WERI-Rb-1 (cell line): ENCODE measurements around the gene KIRREL3.

Experiments used
- DNase-seq: peaks from one replicate; pipeline ENCODE4 v3.0.0-alpha.2; 2020
- H3K27ac ChIP-seq: fragments of 250-450 bp; sonication (Bioruptor Pico); 2 replicates; pipeline ENCODE4 v1.5.1; 2020; ENCODE audit warnings: mild to moderate bottlenecking, moderate library complexity
- H3K27me3 ChIP-seq: fragments of 250-450 bp; sonication (Bioruptor Pico); 2 replicates; pipeline ENCODE4 v1.5.1; 2021; ENCODE audit warnings: mild to moderate bottlenecking, low read depth, moderate library complexity; ENCODE audit not compliant: insufficient read depth, severe bottlenecking
- H3K36me3 ChIP-seq: fragments of 250-450 bp; sonication (Bioruptor Pico); 2 replicates; pipeline ENCODE4 v1.5.1; 2020; ENCODE audit warnings: mild to moderate bottlenecking, moderate library complexity
- H3K4me3 ChIP-seq: 2 replicates; pipeline ENCODE4 v1.5.1; 2011; ENCODE audit warnings: low read depth, mild to moderate bottlenecking, control low read depth, low read length
- H3K9me3 ChIP-seq: fragments of 250-450 bp; sonication (Bioruptor Pico); 2 replicates; pipeline ENCODE4 v1.5.1; 2021; ENCODE audit warnings: mild to moderate bottlenecking, moderate library complexity; ENCODE audit not compliant: severe bottlenecking
- CTCF ChIP-seq: IDR thresholded peaks from 2 replicates; pipeline ENCODE4 v1.5.1; 2011; ENCODE audit warnings: low read depth, mild to moderate bottlenecking, control low read depth, inconsistent platforms, low read length

The KIRREL3 gene

GRCh38 chr11:126561327-126561893 is 439.2 kb downstream of the KIRREL3 start:
- no peaks in the 10 kb centered on the region for H3K27me3 ChIP-seq
- H3K36me3 ChIP-seq = no peaks in the 10 kb centered on the region
- TF ChIP-seq CTCF = no peak
- H3K27ac ChIP-seq = peak overlapping the region; percentile 60
- no peaks in the 10 kb centered on the region for H3K9me3 ChIP-seq
- H3K4me3 ChIP-seq = no peak overlapping the region
- no peak for DNase-seq

- H3K27ac ChIP-seq = no peak overlapping the region; the same call in 1 of the 2 replicates
- H3K4me3 ChIP-seq = no peak overlapping the region
- no peaks in the 10 kb centered on the region for H3K36me3 ChIP-seq
- TF ChIP-seq CTCF = no peak
- H3K27me3 ChIP-seq = no peaks in the 10 kb centered on the region
- no peaks in the 10 kb centered on the region for H3K9me3 ChIP-seq
- DNase-seq = no peak
Measured at GRCh38 chr11:126560221-126560620, 440.3 kb downstream of the KIRREL3 start.

DNA sequence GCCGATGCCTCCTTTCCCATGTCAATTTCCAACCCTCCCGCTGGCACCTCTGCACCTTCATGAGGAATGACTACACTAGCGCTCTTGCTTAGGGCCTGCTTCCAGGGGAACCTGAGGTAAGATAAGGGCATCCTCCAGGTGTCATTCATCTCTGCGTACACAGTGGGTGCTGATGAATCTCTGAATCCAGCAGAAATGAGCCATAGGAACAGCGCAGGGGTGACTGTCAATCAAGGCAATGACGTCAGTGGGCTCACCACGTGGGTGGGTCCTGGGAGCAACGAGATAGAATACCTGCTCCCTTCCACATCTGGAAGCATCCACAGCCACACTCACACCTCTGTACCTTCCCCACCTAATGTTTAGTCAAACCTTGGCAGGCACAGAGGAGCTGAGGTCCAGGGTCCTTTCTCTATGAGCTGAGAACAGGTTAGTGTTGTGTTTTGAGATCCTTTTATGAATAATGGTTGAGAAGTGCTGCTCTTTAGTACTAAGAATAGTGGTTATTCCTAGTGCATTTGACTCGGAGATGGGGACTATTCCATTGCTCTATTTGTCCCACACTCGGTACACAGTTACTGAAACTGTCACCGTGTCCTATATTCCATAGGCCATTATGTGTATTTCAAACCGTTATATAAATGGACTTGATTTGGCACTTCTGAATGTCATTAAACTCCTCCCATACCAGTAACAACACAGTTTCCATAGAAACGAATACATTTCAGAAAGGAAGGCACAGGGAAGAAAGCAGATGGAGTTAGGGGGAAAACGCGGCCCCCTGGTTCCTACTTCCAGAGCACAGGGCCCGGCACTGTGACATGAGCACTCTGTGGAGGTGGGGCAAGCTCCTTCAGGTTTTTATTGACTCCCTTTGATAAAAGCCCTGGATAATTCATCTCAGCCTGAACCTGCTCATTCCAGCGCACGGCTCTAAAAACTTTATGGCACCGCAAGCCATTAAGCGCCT is 451.7 kb downstream of the KIRREL3 start:
- no peaks in the 10 kb centered on the region for H3K27me3 ChIP-seq
- DNase-seq = no peak
- no peak overlapping the region for H3K27ac ChIP-seq
- no peak overlapping the region for H3K4me3 ChIP-seq
- H3K9me3 ChIP-seq = no peaks in the 10 kb centered on the region
- H3K36me3 ChIP-seq = no peaks in the 10 kb centered on the region
- no peak for TF ChIP-seq CTCF

DNA sequence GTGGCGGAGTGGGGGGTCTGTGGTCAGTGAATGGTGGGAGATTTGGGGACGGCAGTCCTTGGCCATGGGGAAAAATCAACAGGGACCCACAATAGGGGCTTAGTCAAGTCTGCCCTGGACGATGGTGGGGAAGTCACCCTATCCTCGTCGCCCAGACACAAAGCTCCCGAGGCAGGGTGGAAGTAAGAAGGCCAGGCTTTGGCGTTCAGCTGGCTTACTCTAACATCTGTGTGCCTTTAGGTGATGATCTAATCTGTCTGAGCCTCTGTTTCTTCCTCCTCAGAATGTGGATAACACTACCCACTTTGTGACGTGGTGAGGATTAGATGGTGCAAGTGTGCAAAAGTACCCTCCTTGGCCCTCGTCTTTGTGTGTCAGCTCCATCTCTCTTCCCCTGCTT is 452.9 kb downstream of the KIRREL3 start:
- peak overlapping the region; percentile 83 for H3K27ac ChIP-seq
- no peaks in the 10 kb centered on the region for H3K9me3 ChIP-seq
- peak overlapping the region; percentile 8; the same call in 1 of the 2 replicates for H3K4me3 ChIP-seq
- no peaks in the 10 kb centered on the region for H3K36me3 ChIP-seq
- no peaks in the 10 kb centered on the region for H3K27me3 ChIP-seq
- no peak for TF ChIP-seq CTCF
- peak; percentile 70 for DNase-seq

DNA sequence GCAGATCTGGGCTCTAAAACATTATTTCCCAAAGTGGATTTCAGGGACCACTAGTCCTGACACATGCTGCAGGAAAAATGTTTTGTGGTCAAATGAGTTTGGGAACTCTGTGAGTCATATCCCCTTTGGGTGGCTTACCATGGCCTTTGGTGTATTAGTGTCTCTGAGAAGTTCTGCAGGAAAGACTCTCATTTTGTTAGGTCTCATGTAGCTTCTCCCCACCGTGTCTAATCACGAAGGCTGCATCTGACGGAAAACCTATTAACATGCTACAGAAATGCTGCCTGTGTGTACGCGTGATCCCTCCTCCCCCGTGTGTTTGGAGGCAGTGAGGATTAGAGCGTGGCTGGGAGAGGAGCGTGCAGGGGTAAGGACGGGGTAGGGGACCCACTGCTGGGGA is 453.4 kb downstream of the KIRREL3 start:
- H3K9me3 ChIP-seq = no peaks in the 10 kb centered on the region
- no peaks in the 10 kb centered on the region for H3K36me3 ChIP-seq
- peak; percentile 42 for DNase-seq
- peak overlapping the region; percentile 83 for H3K27ac ChIP-seq
- no peaks in the 10 kb centered on the region for H3K27me3 ChIP-seq
- H3K4me3 ChIP-seq = peak overlapping the region; percentile 8; the same call in 1 of the 2 replicates
- no peak for TF ChIP-seq CTCF
